IMR-90 (cell line): ENCODE measurements around the gene ASIC2. TPM values are rescaled to one million over a fixed set of nuclear protein-coding genes. Genes with fewer than 3 reads are reported as not detected.

Experiments
- ATAC-seq: fragments of 200-7000 bp; cut with Tn5 transposase; 2 replicates; pipeline ENCODE4 v1.9.1; 2020; ENCODE audit warnings: low read depth, mild to moderate bottlenecking, moderate library complexity
- BruUV-seq: library from RNA; stranded (reverse); fragments of 400-500 nt; replicated peaks from 2 replicates; lab custom pipeline; 2021; lab: Mats Ljungman, UMichigan
- CTCF ChIA-PET: fragments of 300-600 bp; formaldehyde crosslinking; extraction: SDS; loops from one replicate; lab custom pipeline; 2021; ENCODE audit warnings: antibody characterized with exemption; lab: Yijun Ruan, JAX
- POLR2A ChIA-PET: fragments of 300-600 bp; sonication (Branson Sonifier 250); formaldehyde crosslinking; loops from one replicate; lab custom pipeline; 2022; ENCODE audit warnings: antibody characterized with exemption; ENCODE audit not compliant: unreplicated experiment; lab: Charles Lee
- DNase-seq: peaks from one replicate; pipeline ENCODE4 v3.0.0; 2013
- H2AFZ ChIP-seq: replicated peaks from 2 replicates; pipeline ENCODE3; 2013; ENCODE audit warnings: low read length, mild to moderate bottlenecking; ENCODE audit not compliant: poor library complexity
- H2AK5ac ChIP-seq: 2 replicates; pipeline ENCODE4 v1.6.1; 2013; ENCODE audit warnings: low read depth, low read length, inconsistent platforms
- H2AK9ac ChIP-seq: replicated peaks from 2 replicates; pipeline ENCODE3; 2013; ENCODE audit warnings: mild to moderate bottlenecking, low read depth, low read length, moderate library complexity; ENCODE audit not compliant: poor library complexity
- H2BK120ac ChIP-seq: 2 replicates; pipeline ENCODE4 v1.6.1; 2013; ENCODE audit warnings: low read depth, low read length, inconsistent platforms
- H2BK15ac ChIP-seq: 3 replicates; pipeline ENCODE4 v1.6.1; 2013; ENCODE audit warnings: low read depth, low read length, inconsistent platforms
- H2BK20ac ChIP-seq: 2 replicates; pipeline ENCODE4 v1.6.1; 2013; ENCODE audit warnings: low read depth, mild to moderate bottlenecking, inconsistent platforms, low read length, moderate library complexity
- H2BK5ac ChIP-seq: 2 replicates; pipeline ENCODE4 v1.6.1; 2013; ENCODE audit warnings: mild to moderate bottlenecking, low read depth, low read length, inconsistent platforms; ENCODE audit not compliant: poor library complexity, severe bottlenecking
- H3K14ac ChIP-seq: replicated peaks from 2 replicates; pipeline ENCODE4 v1.6.1; 2013; ENCODE audit warnings: low read depth, low read length, inconsistent platforms
- H3K18ac ChIP-seq: 2 replicates; pipeline ENCODE4 v1.6.1; 2013; ENCODE audit warnings: low read depth, low read length, control low read depth
- H3K23ac ChIP-seq: 2 replicates; pipeline ENCODE4 v1.6.1; 2013; ENCODE audit warnings: low read depth, low read length, inconsistent platforms
- H3K27ac ChIP-seq: 2 replicates; pipeline ENCODE4 v1.5.1; 2013; ENCODE audit warnings: mild to moderate bottlenecking, control low read depth, low read length; ENCODE audit not compliant: insufficient read depth
- H3K27me3 ChIP-seq: 2 replicates; pipeline ENCODE4 v1.6.1; 2013; ENCODE audit warnings: low read length; ENCODE audit not compliant: control insufficient read depth, insufficient read depth
- H3K36me3 ChIP-seq: 2 replicates; pipeline ENCODE4 v1.6.1; 2013; ENCODE audit warnings: low read length, mixed read lengths; ENCODE audit not compliant: control insufficient read depth, insufficient read depth
- H3K4ac ChIP-seq: 2 replicates; pipeline ENCODE4 v1.6.1; 2013; ENCODE audit warnings: low read depth, low read length, inconsistent platforms
- H3K4me1 ChIP-seq: 2 replicates; pipeline ENCODE4 v1.6.1; 2013; ENCODE audit warnings: low read length, mixed read lengths; ENCODE audit not compliant: control insufficient read depth, insufficient read depth
- H3K4me2 ChIP-seq: 2 replicates; pipeline ENCODE4 v1.6.1; 2013; ENCODE audit warnings: low read depth, mild to moderate bottlenecking, control low read depth, low read length, moderate library complexity
- H3K4me3 ChIP-seq: 2 replicates; pipeline ENCODE4 v1.5.1; 2013; ENCODE audit warnings: low read depth, mild to moderate bottlenecking, control low read depth, low read length, moderate library complexity; ENCODE audit not compliant: insufficient read depth
- H3K56ac ChIP-seq: 2 replicates; pipeline ENCODE4 v1.6.1; 2013; ENCODE audit warnings: low read length, inconsistent platforms; ENCODE audit not compliant: insufficient read depth; ENCODE audit errors: extremely low read depth
- H3K79me1 ChIP-seq, 2 experiments: 2 replicates each; pipeline ENCODE4 v1.6.1; 2013; ENCODE audit warnings: low read length in 2 of 2, inconsistent platforms in 1 of 2, low read depth in 1 of 2
- H3K9ac ChIP-seq: 2 replicates; pipeline ENCODE4 v1.6.1; 2013; ENCODE audit warnings: low read depth, low read length, control low read depth
- H3K9me1 ChIP-seq: 2 replicates; pipeline ENCODE4 v1.6.1; 2013; ENCODE audit warnings: low read length, inconsistent platforms; ENCODE audit not compliant: insufficient read depth
- H3K9me3 ChIP-seq: 2 replicates; pipeline ENCODE4 v1.6.1; 2013; ENCODE audit warnings: low read length; ENCODE audit not compliant: control insufficient read depth, insufficient read depth
- H4K20me1 ChIP-seq: 2 replicates; pipeline ENCODE4 v1.6.1; 2013; ENCODE audit warnings: low read length, inconsistent platforms; ENCODE audit not compliant: insufficient read depth
- H4K5ac ChIP-seq: 2 replicates; pipeline ENCODE4 v1.6.1; 2013; ENCODE audit warnings: mild to moderate bottlenecking, low read depth, low read length, control low read depth
- H4K8ac ChIP-seq, 2 experiments: 2 replicates each; pipeline ENCODE4 v1.6.1; 2013; ENCODE audit warnings: low read depth in 2 of 2, low read length in 2 of 2, control low read depth in 1 of 2, inconsistent platforms in 1 of 2
- H4K91ac ChIP-seq: 2 replicates; pipeline ENCODE4 v1.6.1; 2013; ENCODE audit warnings: low read depth, low read length, inconsistent platforms; ENCODE audit not compliant: insufficient read depth
- FOS ChIP-seq: fragments of 150-350 bp; IDR thresholded peaks from 2 replicates; pipeline ENCODE4 v1.6.1; 2016; ENCODE audit warnings: low read depth, low read length
- WGBS, 2 experiments: methylation state at CpG; one replicate each; pipeline versions ENCODE4 v1.1.5 to v1.1.7; 2013; ENCODE audit warnings: missing lambda C conversion rate in 2 of 2; ENCODE audit not compliant: insufficient read length in 1 of 2; ENCODE audit errors: extremely low coverage in 2 of 2; 5-methylcytosine and 5-hydroxymethylcytosine counted together
- dilution Hi-C: fragments of 300-500 bp; cut with HindIII; formaldehyde crosslinking; loops from one replicate; pipeline ENCODE4 v1.14.3; 2018; ENCODE audit warnings: low sequenced_read_pairs; ENCODE audit not compliant: unreplicated experiment
- in situ Hi-C: fragments of 300-500 bp; cut with MboI; formaldehyde crosslinking; loops from 3 replicates; pipeline ENCODE4 v1.14.3; 2019; ENCODE audit warnings: low sequenced_read_pairs, inconsistent platforms, mixed read lengths
- intact Hi-C: fragments of 100-400 bp; cut with micrococcal nuclease; formaldehyde crosslinking; loops from 2 replicates; pipeline ENCODE4 v1.10.0; 2022
- polyA plus RNA-seq, 3 experiments: library from polyadenylated mRNA; depleted of rRNA; stranded (reverse); fragments of >200 nt; gene quantifications; 2 replicates each; pipeline ENCODE4 v1.2.3, GENCODE V29; 2012; ENCODE audit warnings: low replicate concordance in 1 of 3
- total RNA-seq: library from RNA; depleted of rRNA; stranded (reverse); fragments of >200 nt; gene quantifications from 2 replicates; pipeline ENCODE4 v1.2.3, GENCODE V29; 2012

Gene ASIC2
- total and polyA plus RNA-seq, 2 of the 4 experiments (the other 2 are of a cell fraction): under 0.01 to 0.15 TPM

DNA sequence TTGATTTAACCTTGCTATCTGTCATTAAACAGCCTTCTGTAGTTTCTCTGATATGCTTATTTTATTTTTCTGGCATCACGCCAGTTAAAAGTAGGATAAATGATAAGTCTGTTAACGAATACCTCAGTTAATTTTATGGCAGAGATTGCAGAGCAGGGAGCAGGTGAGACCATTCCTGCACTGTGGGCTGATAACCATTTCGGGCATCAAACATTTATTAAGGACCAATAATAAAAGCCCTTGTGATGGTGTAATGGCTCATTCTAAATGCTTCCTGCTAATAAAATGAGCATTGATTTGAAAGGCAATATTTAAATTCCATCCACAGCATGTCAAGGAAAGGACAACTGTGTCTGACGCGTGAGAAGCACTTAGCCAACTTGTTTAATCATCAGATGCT lies 94.1 kb downstream of the ASIC2 start:
- H3K9me1 ChIP-seq: no peaks in the 10 kb centered on the region; the same call in 1 of the 2 replicates
- CTCF ChIA-PET: no interaction called here
- H2BK15ac ChIP-seq: no peak overlapping the region
- no CpG with 5 or more reads among the region's 5 CpGs for WGBS, 2 experiments
- no TSS peak for BruUV-seq
- no peaks in the 10 kb centered on the region for H3K4me1 ChIP-seq
- no peaks in the 10 kb centered on the region for H3K79me1 ChIP-seq
- H2AK9ac ChIP-seq: no peak overlapping the region
- no peak overlapping the region for H4K8ac ChIP-seq
- dilution Hi-C loops (no loop called here), in situ Hi-C loops (no loop called here), intact Hi-C loops (no loop called here)
- H3K9me3 ChIP-seq: no peaks in the 10 kb centered on the region
- no peak overlapping the region for H3K27ac ChIP-seq
- no peak overlapping the region for H3K18ac ChIP-seq
- H3K4me2 ChIP-seq: no peak overlapping the region
- DNase-seq (no peak), ATAC-seq (no peak)
- H3K36me3 ChIP-seq: no peaks in the 10 kb centered on the region
- H3K23ac ChIP-seq: no peak overlapping the region
- POLR2A ChIA-PET: no interaction called here
- no peak overlapping the region for H3K14ac ChIP-seq
- no peak overlapping the region for H2AK5ac ChIP-seq
- no peak overlapping the region for H3K4me3 ChIP-seq
- no peak overlapping the region for H2BK120ac ChIP-seq
- no peak overlapping the region for H3K4ac ChIP-seq
- TF ChIP-seq FOS: no peak
- H4K5ac ChIP-seq: no peak overlapping the region
- H2BK20ac ChIP-seq: no peak overlapping the region
- H2BK5ac ChIP-seq: no peak overlapping the region
- H3K9ac ChIP-seq: no peak overlapping the region
- H4K91ac ChIP-seq: no peak overlapping the region
- H3K56ac ChIP-seq: no peak overlapping the region
- H4K20me1 ChIP-seq: no peaks in the 10 kb centered on the region
- H2AFZ ChIP-seq: no peak overlapping the region
- peaks cover 6% of the 10 kb centered on the region for H3K27me3 ChIP-seq
